HEK293 (cell line): Measurements from ENCODE around the gene RABGEF1.

Experiments
- EGR2 ChIP-seq: fragments of 450-650 bp; formaldehyde crosslinking; IDR thresholded peaks from 2 replicates; pipeline ENCODE4 v1.5.1; 2016; ENCODE audit warnings: low read depth, missing biosample characterization, missing genetic modification characterization
- PRDM10 ChIP-seq: fragments of 450-650 bp; formaldehyde crosslinking; IDR thresholded peaks from 2 replicates; pipeline ENCODE4 v1.5.1; 2016; ENCODE audit warnings: missing biosample characterization, missing genetic modification characterization
- ZNF19 ChIP-seq: fragments of 450-650 bp; formaldehyde crosslinking; IDR thresholded peaks from 2 replicates; pipeline ENCODE4; 2016; ENCODE audit warnings: missing biosample characterization, missing genetic modification characterization, low read depth
- ZNF274 ChIP-seq, 2 experiments: fragments of 200-500 bp in 1 of 2; fragments of 450-650 bp in 1 of 2; sonication (Bioruptor generic) in 1 of 2; formaldehyde crosslinking in 1 of 2; IDR thresholded peaks; 2 replicates each; pipeline versions ENCODE4 v1.5.1 to v1.6.1; 2014 to 2016; ENCODE audit warnings: borderline replicate concordance in 1 of 2, inconsistent platforms in 1 of 2, low read length in 1 of 2, missing biosample characterization in 1 of 2, missing genetic modification characterization in 1 of 2
- ZNF529 ChIP-seq: fragments of 450-650 bp; formaldehyde crosslinking; IDR thresholded peaks from 2 replicates; pipeline ENCODE4 v1.5.1; 2017; ENCODE audit warnings: missing genetic modification characterization, missing biosample characterization; ENCODE audit not compliant: insufficient replicate concordance
- TF ChIP-seq, protein P1 (sequence below): fragments of 450-650 bp; formaldehyde crosslinking; IDR thresholded peaks from 2 replicates; pipeline ENCODE4 v1.5.1; 2016; ENCODE audit warnings: missing biosample characterization, missing genetic modification characterization

- TF ChIP-seq, protein P1, sequence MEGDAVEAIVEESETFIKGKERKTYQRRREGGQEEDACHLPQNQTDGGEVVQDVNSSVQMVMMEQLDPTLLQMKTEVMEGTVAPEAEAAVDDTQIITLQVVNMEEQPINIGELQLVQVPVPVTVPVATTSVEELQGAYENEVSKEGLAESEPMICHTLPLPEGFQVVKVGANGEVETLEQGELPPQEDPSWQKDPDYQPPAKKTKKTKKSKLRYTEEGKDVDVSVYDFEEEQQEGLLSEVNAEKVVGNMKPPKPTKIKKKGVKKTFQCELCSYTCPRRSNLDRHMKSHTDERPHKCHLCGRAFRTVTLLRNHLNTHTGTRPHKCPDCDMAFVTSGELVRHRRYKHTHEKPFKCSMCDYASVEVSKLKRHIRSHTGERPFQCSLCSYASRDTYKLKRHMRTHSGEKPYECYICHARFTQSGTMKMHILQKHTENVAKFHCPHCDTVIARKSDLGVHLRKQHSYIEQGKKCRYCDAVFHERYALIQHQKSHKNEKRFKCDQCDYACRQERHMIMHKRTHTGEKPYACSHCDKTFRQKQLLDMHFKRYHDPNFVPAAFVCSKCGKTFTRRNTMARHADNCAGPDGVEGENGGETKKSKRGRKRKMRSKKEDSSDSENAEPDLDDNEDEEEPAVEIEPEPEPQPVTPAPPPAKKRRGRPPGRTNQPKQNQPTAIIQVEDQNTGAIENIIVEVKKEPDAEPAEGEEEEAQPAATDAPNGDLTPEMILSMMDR = no peak
- TF ChIP-seq EGR2 (tag by site-specific recombination) (no peak), ZNF274 (IDR thresholded peaks at IDR 0.05; ENCODE audit: low read length) (no peak), ZNF274 (tag by site-specific recombination; IDR thresholded peaks at IDR 0.05; ENCODE audit: borderline replicate concordance) (no peak), PRDM10 (tag by site-specific recombination) (no peak), ZNF19 (tag by site-specific recombination) (no peak), ZNF529 (no peak)
Measured at GRCh38 chr7:66731986-66732385, 8.5 kb upstream of the RABGEF1 start.
